ENCODE measurements around the gene FAH.

- TF ChIP-seq TCF4 (CRISPR knock-in tag; IDR thresholded peaks at IDR 0.05; ENCODE audit: borderline replicate concordance) (no peak), PATZ1 (CRISPR knock-in tag; IDR thresholded peaks at IDR 0.05; ENCODE audit: borderline replicate concordance) (no peak), RARB (CRISPR knock-in tag; IDR thresholded peaks at IDR 0.05) (no peak), ARNTL (CRISPR knock-in tag; IDR thresholded peaks at IDR 0.05; ENCODE audit: borderline replicate concordance, low read depth) (no peak), ZFP3 (CRISPR knock-in tag; IDR thresholded peaks at IDR 0.05) (no peak), ZFP30 (CRISPR knock-in tag; IDR thresholded peaks at IDR 0.05) (no peak), ISL1 (CRISPR knock-in tag; IDR thresholded peaks at IDR 0.05) (no peak), SNAI2 (CRISPR knock-in tag; IDR thresholded peaks at IDR 0.05) (no peak), PPARA (CRISPR knock-in tag; IDR thresholded peaks at IDR 0.05; ENCODE audit: borderline replicate concordance) (no peak), TSHZ2 (CRISPR knock-in tag; IDR thresholded peaks at IDR 0.05) (no peak)
- TF ChIP-seq, protein P1, sequence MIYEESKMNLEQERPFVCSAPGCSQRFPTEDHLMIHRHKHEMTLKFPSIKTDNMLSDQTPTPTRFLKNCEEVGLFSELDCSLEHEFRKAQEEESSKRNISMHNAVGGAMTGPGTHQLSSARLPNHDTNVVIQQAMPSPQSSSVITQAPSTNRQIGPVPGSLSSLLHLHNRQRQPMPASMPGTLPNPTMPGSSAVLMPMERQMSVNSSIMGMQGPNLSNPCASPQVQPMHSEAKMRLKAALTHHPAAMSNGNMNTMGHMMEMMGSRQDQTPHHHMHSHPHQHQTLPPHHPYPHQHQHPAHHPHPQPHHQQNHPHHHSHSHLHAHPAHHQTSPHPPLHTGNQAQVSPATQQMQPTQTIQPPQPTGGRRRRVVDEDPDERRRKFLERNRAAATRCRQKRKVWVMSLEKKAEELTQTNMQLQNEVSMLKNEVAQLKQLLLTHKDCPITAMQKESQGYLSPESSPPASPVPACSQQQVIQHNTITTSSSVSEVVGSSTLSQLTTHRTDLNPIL (CRISPR knock-in tag; IDR thresholded peaks at IDR 0.05; ENCODE audit: low read depth) = no peak
Measured at GRCh38 chr15:80201256-80202015, 48.6 kb downstream of the FAH start.
